IMR-90 (cell line): ENCODE data around the gene CDRT15. TPM values are rescaled to one million over a fixed set of nuclear protein-coding genes. Genes with fewer than 3 reads are reported as not detected.

Experiments used
- ATAC-seq: fragments of 200-7000 bp; cut with Tn5 transposase; 2 replicates; pipeline ENCODE4 v1.9.1; 2020; ENCODE audit warnings: low read depth, mild to moderate bottlenecking, moderate library complexity
- BruUV-seq: library from RNA; stranded (reverse); fragments of 400-500 nt; replicated peaks from 2 replicates; lab custom pipeline; 2021; lab: Mats Ljungman, UMichigan
- CTCF ChIA-PET: fragments of 300-600 bp; formaldehyde crosslinking; extraction: SDS; loops from one replicate; lab custom pipeline; 2021; ENCODE audit warnings: antibody characterized with exemption; lab: Yijun Ruan, JAX
- POLR2A ChIA-PET: fragments of 300-600 bp; sonication (Branson Sonifier 250); formaldehyde crosslinking; loops from one replicate; lab custom pipeline; 2022; ENCODE audit warnings: antibody characterized with exemption; ENCODE audit not compliant: unreplicated experiment; lab: Charles Lee
- DNase-seq: peaks from one replicate; pipeline ENCODE4 v3.0.0; 2013
- H2AFZ ChIP-seq: replicated peaks from 2 replicates; pipeline ENCODE3; 2013; ENCODE audit warnings: low read length, mild to moderate bottlenecking; ENCODE audit not compliant: poor library complexity
- H2AK5ac ChIP-seq: 2 replicates; pipeline ENCODE4 v1.6.1; 2013; ENCODE audit warnings: low read depth, low read length, inconsistent platforms
- H2AK9ac ChIP-seq: replicated peaks from 2 replicates; pipeline ENCODE3; 2013; ENCODE audit warnings: mild to moderate bottlenecking, low read depth, low read length, moderate library complexity; ENCODE audit not compliant: poor library complexity
- H2BK120ac ChIP-seq: 2 replicates; pipeline ENCODE4 v1.6.1; 2013; ENCODE audit warnings: low read depth, low read length, inconsistent platforms
- H2BK15ac ChIP-seq: 3 replicates; pipeline ENCODE4 v1.6.1; 2013; ENCODE audit warnings: low read depth, low read length, inconsistent platforms
- H2BK20ac ChIP-seq: 2 replicates; pipeline ENCODE4 v1.6.1; 2013; ENCODE audit warnings: low read depth, mild to moderate bottlenecking, inconsistent platforms, low read length, moderate library complexity
- H2BK5ac ChIP-seq: 2 replicates; pipeline ENCODE4 v1.6.1; 2013; ENCODE audit warnings: mild to moderate bottlenecking, low read depth, low read length, inconsistent platforms; ENCODE audit not compliant: poor library complexity, severe bottlenecking
- H3K14ac ChIP-seq: replicated peaks from 2 replicates; pipeline ENCODE4 v1.6.1; 2013; ENCODE audit warnings: low read depth, low read length, inconsistent platforms
- H3K18ac ChIP-seq: 2 replicates; pipeline ENCODE4 v1.6.1; 2013; ENCODE audit warnings: low read depth, low read length, control low read depth
- H3K23ac ChIP-seq: 2 replicates; pipeline ENCODE4 v1.6.1; 2013; ENCODE audit warnings: low read depth, low read length, inconsistent platforms
- H3K27ac ChIP-seq: 2 replicates; pipeline ENCODE4 v1.5.1; 2013; ENCODE audit warnings: mild to moderate bottlenecking, control low read depth, low read length; ENCODE audit not compliant: insufficient read depth
- H3K27me3 ChIP-seq: 2 replicates; pipeline ENCODE4 v1.6.1; 2013; ENCODE audit warnings: low read length; ENCODE audit not compliant: control insufficient read depth, insufficient read depth
- H3K36me3 ChIP-seq: 2 replicates; pipeline ENCODE4 v1.6.1; 2013; ENCODE audit warnings: low read length, mixed read lengths; ENCODE audit not compliant: control insufficient read depth, insufficient read depth
- H3K4ac ChIP-seq: 2 replicates; pipeline ENCODE4 v1.6.1; 2013; ENCODE audit warnings: low read depth, low read length, inconsistent platforms
- H3K4me1 ChIP-seq: 2 replicates; pipeline ENCODE4 v1.6.1; 2013; ENCODE audit warnings: low read length, mixed read lengths; ENCODE audit not compliant: control insufficient read depth, insufficient read depth
- H3K4me2 ChIP-seq: 2 replicates; pipeline ENCODE4 v1.6.1; 2013; ENCODE audit warnings: low read depth, mild to moderate bottlenecking, control low read depth, low read length, moderate library complexity
- H3K4me3 ChIP-seq: 2 replicates; pipeline ENCODE4 v1.5.1; 2013; ENCODE audit warnings: low read depth, mild to moderate bottlenecking, control low read depth, low read length, moderate library complexity; ENCODE audit not compliant: insufficient read depth
- H3K56ac ChIP-seq: 2 replicates; pipeline ENCODE4 v1.6.1; 2013; ENCODE audit warnings: low read length, inconsistent platforms; ENCODE audit not compliant: insufficient read depth; ENCODE audit errors: extremely low read depth
- H3K79me1 ChIP-seq, 2 experiments: 2 replicates each; pipeline ENCODE4 v1.6.1; 2013; ENCODE audit warnings: low read length in 2 of 2, inconsistent platforms in 1 of 2, low read depth in 1 of 2
- H3K9ac ChIP-seq: 2 replicates; pipeline ENCODE4 v1.6.1; 2013; ENCODE audit warnings: low read depth, low read length, control low read depth
- H3K9me1 ChIP-seq: 2 replicates; pipeline ENCODE4 v1.6.1; 2013; ENCODE audit warnings: low read length, inconsistent platforms; ENCODE audit not compliant: insufficient read depth
- H3K9me3 ChIP-seq: 2 replicates; pipeline ENCODE4 v1.6.1; 2013; ENCODE audit warnings: low read length; ENCODE audit not compliant: control insufficient read depth, insufficient read depth
- H4K20me1 ChIP-seq: 2 replicates; pipeline ENCODE4 v1.6.1; 2013; ENCODE audit warnings: low read length, inconsistent platforms; ENCODE audit not compliant: insufficient read depth
- H4K5ac ChIP-seq: 2 replicates; pipeline ENCODE4 v1.6.1; 2013; ENCODE audit warnings: mild to moderate bottlenecking, low read depth, low read length, control low read depth
- H4K8ac ChIP-seq, 2 experiments: 2 replicates each; pipeline ENCODE4 v1.6.1; 2013; ENCODE audit warnings: low read depth in 2 of 2, low read length in 2 of 2, control low read depth in 1 of 2, inconsistent platforms in 1 of 2
- H4K91ac ChIP-seq: 2 replicates; pipeline ENCODE4 v1.6.1; 2013; ENCODE audit warnings: low read depth, low read length, inconsistent platforms; ENCODE audit not compliant: insufficient read depth
- BHLHE40 ChIP-seq: fragments of 150-350 bp; IDR thresholded peaks from 2 replicates; pipeline ENCODE4 v1.6.1; 2016; ENCODE audit warnings: mild to moderate bottlenecking, low read depth, low read length
- ELK1 ChIP-seq: fragments of 150-350 bp; IDR thresholded peaks from 2 replicates; pipeline ENCODE4 v1.6.1; 2016; ENCODE audit warnings: low read depth, mild to moderate bottlenecking, low read length, moderate library complexity, borderline replicate concordance
- NFE2L2 ChIP-seq: fragments of 150-350 bp; IDR thresholded peaks from 2 replicates; pipeline ENCODE4 v1.6.1; 2016; ENCODE audit warnings: low read depth, mild to moderate bottlenecking, low read length
- RAD21 ChIP-seq: IDR thresholded peaks from 2 replicates; pipeline ENCODE4 v1.6.1; 2012; ENCODE audit warnings: low read length, improper control_type of control experiment
- RFX5 ChIP-seq: IDR thresholded peaks from 2 replicates; pipeline ENCODE4 v1.8.0; 2012; ENCODE audit warnings: low read depth, mild to moderate bottlenecking, low read length, moderate library complexity
- WGBS, 2 experiments: methylation state at CpG; one replicate each; pipeline versions ENCODE4 v1.1.5 to v1.1.7; 2013; ENCODE audit warnings: missing lambda C conversion rate in 2 of 2; ENCODE audit not compliant: insufficient read length in 1 of 2; ENCODE audit errors: extremely low coverage in 2 of 2; 5-methylcytosine and 5-hydroxymethylcytosine counted together
- dilution Hi-C: fragments of 300-500 bp; cut with HindIII; formaldehyde crosslinking; loops from one replicate; pipeline ENCODE4 v1.14.3; 2018; ENCODE audit warnings: low sequenced_read_pairs; ENCODE audit not compliant: unreplicated experiment
- in situ Hi-C: fragments of 300-500 bp; cut with MboI; formaldehyde crosslinking; loops from 3 replicates; pipeline ENCODE4 v1.14.3; 2019; ENCODE audit warnings: low sequenced_read_pairs, inconsistent platforms, mixed read lengths
- intact Hi-C: fragments of 100-400 bp; cut with micrococcal nuclease; formaldehyde crosslinking; loops from 2 replicates; pipeline ENCODE4 v1.10.0; 2022
- polyA plus RNA-seq, 3 experiments: library from polyadenylated mRNA; depleted of rRNA; stranded (reverse); fragments of >200 nt; gene quantifications; 2 replicates each; pipeline ENCODE4 v1.2.3, GENCODE V29; 2012; ENCODE audit warnings: low replicate concordance in 1 of 3
- total RNA-seq: library from RNA; depleted of rRNA; stranded (reverse); fragments of >200 nt; gene quantifications from 2 replicates; pipeline ENCODE4 v1.2.3, GENCODE V29; 2012
- TF ChIP-seq, protein P1 (sequence below): conservative IDR thresholded peaks from 2 replicates; pipeline ENCODE4 v1.5.1; 2012; ENCODE audit warnings: mild to moderate bottlenecking, low read depth, low read length, improper control_type of control experiment

The CDRT15 gene
- total and polyA plus RNA-seq, 2 of the 4 experiments (the other 2 are of a cell fraction), result not detected

DNA sequence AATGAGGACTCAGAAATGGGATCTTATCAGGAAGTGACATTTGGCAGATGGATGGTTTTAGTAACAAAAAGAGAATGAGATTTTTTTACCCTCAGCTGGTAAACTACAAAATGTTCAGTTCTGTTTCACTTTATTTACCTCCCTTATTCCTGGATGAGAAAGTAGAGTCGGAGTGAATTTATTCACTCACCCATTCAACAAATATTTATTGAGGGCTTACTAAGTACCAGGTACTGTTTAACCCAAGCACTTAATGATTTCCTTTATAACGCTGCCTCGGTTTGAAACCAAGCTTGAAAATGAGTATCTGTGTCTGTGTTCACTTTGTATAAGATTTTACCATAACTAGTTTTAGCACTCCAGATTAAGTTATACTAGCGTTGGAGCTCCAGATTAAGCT lies 38.1 kb downstream of the CDRT15 start:
- no peak overlapping the region for H2BK5ac ChIP-seq
- CTCF ChIA-PET, result interaction anchor here (0.6 kb wide), 1 partner anchor 58 kb away, joined by 9 read pairs; no protein-coding TSS in a partner anchor

More for the DNA sequence above, 38.1 kb downstream of the CDRT15 start:
- no peaks in the 10 kb centered on the region for H3K79me1 ChIP-seq
- H3K27ac ChIP-seq, result no peak overlapping the region
- no peak overlapping the region for H3K18ac ChIP-seq
- DNase-seq (no peak), ATAC-seq (no peak)
- no peak overlapping the region for H2AK5ac ChIP-seq
- no peak overlapping the region for H2AFZ ChIP-seq
- no peaks in the 10 kb centered on the region for H3K4me1 ChIP-seq
- H3K14ac ChIP-seq, result no peak overlapping the region
- no peak overlapping the region for H4K91ac ChIP-seq
- H3K4me3 ChIP-seq, result no peak overlapping the region
- H3K27me3 ChIP-seq, result no peaks in the 10 kb centered on the region
- H3K4me2 ChIP-seq, result no peak overlapping the region
- no peaks in the 10 kb centered on the region for H3K9me3 ChIP-seq
- H2BK20ac ChIP-seq, result no peak overlapping the region
- BruUV-seq, result no TSS peak
- H3K4ac ChIP-seq, result no peak overlapping the region
- H3K9ac ChIP-seq, result no peak overlapping the region
- H4K5ac ChIP-seq, result no peak overlapping the region
- no peak overlapping the region for H4K8ac ChIP-seq
- H3K23ac ChIP-seq, result no peak overlapping the region
- H2BK120ac ChIP-seq, result no peak overlapping the region
- H2AK9ac ChIP-seq, result no peak overlapping the region
- no peak overlapping the region for H3K56ac ChIP-seq
- H2BK15ac ChIP-seq, result no peak overlapping the region
- intact Hi-C loops, result no loop called here
- H4K20me1 ChIP-seq, result no peaks in the 10 kb centered on the region
- POLR2A ChIA-PET, result no interaction called here
- TF ChIP-seq RFX5 (no peak), BHLHE40 (no peak), ELK1 (no peak), RAD21 (no peak), NFE2L2 (no peak)
- TF ChIP-seq, protein P1, sequence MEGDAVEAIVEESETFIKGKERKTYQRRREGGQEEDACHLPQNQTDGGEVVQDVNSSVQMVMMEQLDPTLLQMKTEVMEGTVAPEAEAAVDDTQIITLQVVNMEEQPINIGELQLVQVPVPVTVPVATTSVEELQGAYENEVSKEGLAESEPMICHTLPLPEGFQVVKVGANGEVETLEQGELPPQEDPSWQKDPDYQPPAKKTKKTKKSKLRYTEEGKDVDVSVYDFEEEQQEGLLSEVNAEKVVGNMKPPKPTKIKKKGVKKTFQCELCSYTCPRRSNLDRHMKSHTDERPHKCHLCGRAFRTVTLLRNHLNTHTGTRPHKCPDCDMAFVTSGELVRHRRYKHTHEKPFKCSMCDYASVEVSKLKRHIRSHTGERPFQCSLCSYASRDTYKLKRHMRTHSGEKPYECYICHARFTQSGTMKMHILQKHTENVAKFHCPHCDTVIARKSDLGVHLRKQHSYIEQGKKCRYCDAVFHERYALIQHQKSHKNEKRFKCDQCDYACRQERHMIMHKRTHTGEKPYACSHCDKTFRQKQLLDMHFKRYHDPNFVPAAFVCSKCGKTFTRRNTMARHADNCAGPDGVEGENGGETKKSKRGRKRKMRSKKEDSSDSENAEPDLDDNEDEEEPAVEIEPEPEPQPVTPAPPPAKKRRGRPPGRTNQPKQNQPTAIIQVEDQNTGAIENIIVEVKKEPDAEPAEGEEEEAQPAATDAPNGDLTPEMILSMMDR, result no peak
- in situ Hi-C loops, result no loop called here
- dilution Hi-C loops, result no loop called here
- peaks cover 3% of the 10 kb centered on the region; the same call in 1 of the 2 replicates for H3K36me3 ChIP-seq
- peaks cover 5% of the 10 kb centered on the region; the same call in 1 of the 2 replicates for H3K9me1 ChIP-seq
- no CpG with 5 or more reads among the region's 4 CpGs for WGBS, 2 experiments
